Esophagus muscularis mucosa (tissue), 4 donors: Measurements from ENCODE around the gene USP31.

Experiments used
- EP300 ChIP-seq: sonication (generic); formaldehyde crosslinking; IDR thresholded peaks from one replicate; pipeline ENCODE4 v1.6.1; 2017; ENCODE audit warnings: antibody characterized with exemption
- POLR2A ChIP-seq: fragments of 450-650 bp; IDR thresholded peaks from one replicate; pipeline ENCODE4 v1.6.1; 2017; ENCODE audit warnings: antibody characterized with exemption, moderate library complexity, mild to moderate bottlenecking, low read depth
- POLR2AphosphoS5 ChIP-seq, 2 donors: sonication (generic); formaldehyde crosslinking; IDR thresholded peaks; one replicate each; pipeline ENCODE4 v1.6.1; 2017; ENCODE audit warnings: antibody characterized with exemption in 2 of 2
- TF ChIP-seq, protein P1 (sequence below), 3 experiments: fragments of 200-600 bp in 2 of 3; fragments of 450-650 bp in 1 of 3; sonication (generic) in 2 of 3; IDR thresholded peaks; one replicate each; pipeline ENCODE4 v1.5.1; 2017 to 2019; ENCODE audit warnings: antibody characterized with exemption in 3 of 3, mild to moderate bottlenecking in 2 of 3, moderate library complexity in 1 of 3

DNA sequence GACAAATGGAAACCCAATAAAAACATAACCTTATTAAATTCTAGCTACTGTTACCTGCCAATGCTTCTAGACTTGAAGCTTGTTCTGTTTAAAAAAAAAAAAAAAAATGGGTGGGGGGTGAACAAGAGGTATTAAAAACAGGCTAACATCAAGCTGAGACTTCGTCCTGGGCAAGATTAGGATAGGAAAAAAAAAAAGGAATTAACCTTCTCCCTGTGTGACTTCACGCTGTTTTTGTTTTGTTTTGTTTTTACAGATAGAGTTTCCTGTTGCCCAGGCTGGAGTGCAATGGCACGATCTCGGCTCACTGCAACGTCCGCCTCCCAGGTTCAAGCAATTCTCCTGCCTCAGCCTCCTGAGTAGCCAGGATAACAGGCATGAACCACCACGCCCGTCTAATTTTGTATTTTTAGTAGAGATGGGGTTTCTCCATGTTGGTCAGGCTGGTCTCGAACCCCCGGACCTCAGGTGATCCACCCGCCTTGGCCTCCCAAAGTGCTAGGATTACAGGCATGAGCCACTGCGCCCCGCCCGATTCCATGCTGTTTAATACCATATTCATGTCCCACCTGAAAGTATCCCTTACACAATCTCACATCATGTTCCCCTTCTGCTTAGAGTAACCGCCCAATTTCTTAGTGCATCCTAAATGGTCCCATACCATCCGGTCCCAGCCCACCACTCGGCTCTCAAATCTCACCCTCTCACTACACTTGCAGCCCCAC, 2.2 kb downstream of the USP31 start:
- TF ChIP-seq POLR2A (no peak), EP300 (no peak), POLR2AphosphoS5 (IDR thresholded peaks at IDR 0.05) (no peak)
- TF ChIP-seq, protein P1, sequence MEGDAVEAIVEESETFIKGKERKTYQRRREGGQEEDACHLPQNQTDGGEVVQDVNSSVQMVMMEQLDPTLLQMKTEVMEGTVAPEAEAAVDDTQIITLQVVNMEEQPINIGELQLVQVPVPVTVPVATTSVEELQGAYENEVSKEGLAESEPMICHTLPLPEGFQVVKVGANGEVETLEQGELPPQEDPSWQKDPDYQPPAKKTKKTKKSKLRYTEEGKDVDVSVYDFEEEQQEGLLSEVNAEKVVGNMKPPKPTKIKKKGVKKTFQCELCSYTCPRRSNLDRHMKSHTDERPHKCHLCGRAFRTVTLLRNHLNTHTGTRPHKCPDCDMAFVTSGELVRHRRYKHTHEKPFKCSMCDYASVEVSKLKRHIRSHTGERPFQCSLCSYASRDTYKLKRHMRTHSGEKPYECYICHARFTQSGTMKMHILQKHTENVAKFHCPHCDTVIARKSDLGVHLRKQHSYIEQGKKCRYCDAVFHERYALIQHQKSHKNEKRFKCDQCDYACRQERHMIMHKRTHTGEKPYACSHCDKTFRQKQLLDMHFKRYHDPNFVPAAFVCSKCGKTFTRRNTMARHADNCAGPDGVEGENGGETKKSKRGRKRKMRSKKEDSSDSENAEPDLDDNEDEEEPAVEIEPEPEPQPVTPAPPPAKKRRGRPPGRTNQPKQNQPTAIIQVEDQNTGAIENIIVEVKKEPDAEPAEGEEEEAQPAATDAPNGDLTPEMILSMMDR (IDR thresholded peaks at IDR 0.05), result no peak
